ENCODE results near the gene RMC1.
"Not testable (repeated sequence)": the region's sequence is repeated elsewhere in the genome, so short reads cannot be mapped to it uniquely, and the experiment has no call there.

Gene RMC1

GRCh38 chr18:23498877-23499276, 4.4 kb upstream of the RMC1 start:
- peak; percentile 38 for DNase-seq

GRCh38 chr18:23499291-23499781, 4.0 kb upstream of the RMC1 start:
- no peak for DNase-seq

- no peak for DNase-seq
Measured at GRCh38 chr18:23501626-23502025, 1.7 kb upstream of the RMC1 start.

GRCh38 chr18:23502516-23503037, 734 bp upstream of the RMC1 start:
- DNase-seq, result no peak

GRCh38 chr18:23503963-23504344, 643 bp downstream of the RMC1 start:
- DNase-seq, result no peak

- DNase-seq, result no peak
Measured at GRCh38 chr18:23504720-23505119, 1.4 kb downstream of the RMC1 start.

GRCh38 chr18:23506393-23506792, 3.1 kb downstream of the RMC1 start:
- DNase-seq, result no peak

- not testable (repeated sequence) for DNase-seq
Measured at GRCh38 chr18:23510923-23511322, 7.6 kb downstream of the RMC1 start.

- DNase-seq, result not testable (repeated sequence)
Measured at GRCh38 chr18:23512216-23512615, 8.9 kb downstream of the RMC1 start.

- DNase-seq, result no peak
Measured at GRCh38 chr18:23512641-23513040, 9.3 kb downstream of the RMC1 start.

GRCh38 chr18:23515911-23516546, 12.7 kb downstream of the RMC1 start:
- DNase-seq, result peak; percentile 23

- DNase-seq, result no peak
Measured at GRCh38 chr18:23519734-23520133, 16.4 kb downstream of the RMC1 start.

GRCh38 chr18:23521271-23521670, 18.0 kb downstream of the RMC1 start:
- DNase-seq, result no peak

GRCh38 chr18:23521907-23522306, 18.6 kb downstream of the RMC1 start:
- DNase-seq, result no peak

GRCh38 chr18:23523429-23524212, 20.3 kb downstream of the RMC1 start:
- DNase-seq, result no peak

- DNase-seq, result no peak
Measured at GRCh38 chr18:23524213-23524707, 20.9 kb downstream of the RMC1 start.

- DNase-seq, result no peak
Measured at GRCh38 chr18:23526501-23527063, 23.3 kb downstream of the RMC1 start.

GRCh38 chr18:23528580-23529472, 25.5 kb downstream of the RMC1 start:
- DNase-seq, result no peak

GRCh38 chr18:23529604-23530003, 26.3 kb downstream of the RMC1 start:
- no peak for DNase-seq

- DNase-seq, result no peak
Measured at GRCh38 chr18:23530195-23530594, 26.9 kb downstream of the RMC1 start.

- DNase-seq, result no peak
Measured at GRCh38 chr18:23531912-23532311, 28.6 kb downstream of the RMC1 start.

- no peak for DNase-seq
Measured at GRCh38 chr18:23532848-23533247, 29.5 kb downstream of the RMC1 start.

- no peak for DNase-seq
Measured at GRCh38 chr18:23534276-23534675, 31.0 kb downstream of the RMC1 start.
